Prostate gland (tissue), 2 donors: ENCODE data around the gene DCD. TPM values are rescaled to one million over a fixed set of nuclear protein-coding genes. Genes with fewer than 3 reads are reported as not detected.
"Not testable (repeated sequence)": the region's sequence is repeated elsewhere in the genome, so short reads cannot be mapped to it uniquely, and the experiment has no call there.

ENCODE experiments used
- DNase-seq: peaks from one replicate; pipeline ENCODE4 v3.0.0-alpha.2; 2019; ENCODE audit warnings: low spot score
- H3K27ac ChIP-seq, 2 donors: fragments of 200-600 bp; sonication (generic); 2 replicates each; pipeline ENCODE4 v1.5.1; 2017 to 2019
- H3K27me3 ChIP-seq: fragments of 200-600 bp; sonication (generic); replicated peaks from 2 replicates; pipeline ENCODE4 v1.5.1; 2019; ENCODE audit not compliant: insufficient read depth
- H3K36me3 ChIP-seq, 2 donors: fragments of 200-600 bp; sonication (generic); 1 replicate in 1 of 2; 2 replicates in 1 of 2; pipeline versions ENCODE4 v1.5.1 to v1.8.1; 2017 to 2019
- H3K4me1 ChIP-seq: fragments of 200-600 bp; sonication (generic); replicated peaks from 2 replicates; pipeline ENCODE4 v1.5.1; 2019
- H3K4me3 ChIP-seq, 2 donors: fragments of 200-600 bp; sonication (generic); 2 replicates each; pipeline ENCODE4 v1.5.1; 2017 to 2019
- H3K9me3 ChIP-seq: fragments of 200-600 bp; sonication (generic); 2 replicates; pipeline ENCODE4 v1.5.1; 2017
- CTCF ChIP-seq, 4 experiments: fragments of 200-600 bp in 2 of 4; fragments of 450-650 bp in 2 of 4; sonication (generic) in 2 of 4; IDR thresholded peaks; 1 replicate in 3 of 4; 2 replicates in 1 of 4; pipeline ENCODE4 v1.5.1; 2016 to 2019; ENCODE audit warnings: antibody characterized with exemption in 4 of 4, mild to moderate bottlenecking in 2 of 4, moderate library complexity in 2 of 4
- POLR2A ChIP-seq: fragments of 450-650 bp; IDR thresholded peaks from one replicate; pipeline ENCODE4 v1.6.1; 2016; ENCODE audit warnings: antibody characterized with exemption, mild to moderate bottlenecking
- POLR2AphosphoS5 ChIP-seq: sonication (generic); formaldehyde crosslinking; IDR thresholded peaks from one replicate; pipeline ENCODE4 v1.6.1; 2017; ENCODE audit warnings: antibody characterized with exemption
- WGBS: methylation state at CpG from one replicate; pipeline ENCODE4 v1.1.5; 2018; 5-methylcytosine and 5-hydroxymethylcytosine counted together
- intact Hi-C: fragments of 100-400 bp; cut with DNase I; formaldehyde crosslinking; loops from one replicate; pipeline ENCODE4 v1.14.2; 2022
- total RNA-seq, 2 donors: library from RNA; depleted of rRNA; stranded (reverse); fragments of >200 nt; gene quantifications; one replicate each; pipeline ENCODE4 v1.1.0, GENCODE V29; 2016

Gene DCD
- total RNA-seq, 2 donors from 2014 or later, result 3.6 TPM; not detected in 1

- Histone ChIP-seq H3K9me3 (no peaks in the 10 kb centered on the region), H3K27ac (no peak overlapping the region), H3K4me3 (no peak overlapping the region), H3K27me3 (no peaks in the 10 kb centered on the region), H3K4me1 (no peaks in the 10 kb centered on the region), H3K36me3 (no peaks in the 10 kb centered on the region)
- no peak for DNase-seq
- TF ChIP-seq POLR2A (no peak), POLR2AphosphoS5 (no peak), CTCF (IDR thresholded peaks at IDR 0.05) (no peak)
- 64% methylated on average over 5 of the region's 5 CpGs for WGBS
- intact Hi-C loops, result no loop called here
These were observed 2.7 kb upstream of the DCD start for GRCh38 chr12:54650889-54651288.

GRCh38 chr12:54650409-54650808 is 2.2 kb upstream of the DCD start:
- Histone ChIP-seq H3K27ac (no peak overlapping the region), H3K36me3 (no peaks in the 10 kb centered on the region), H3K4me3 (no peak overlapping the region), H3K4me1 (no peaks in the 10 kb centered on the region), H3K9me3 (no peaks in the 10 kb centered on the region), H3K27me3 (no peaks in the 10 kb centered on the region)
- intact Hi-C loops, result no loop called here
- DNase-seq, result no peak
- 76% methylated on average over 4 of the region's 4 CpGs for WGBS
- no peak for TF ChIP-seq POLR2AphosphoS5
- no peak for TF ChIP-seq CTCF (IDR thresholded peaks at IDR 0.05)
- no peak for TF ChIP-seq POLR2A

- no peak for TF ChIP-seq POLR2A
- no peak for TF ChIP-seq CTCF (IDR thresholded peaks at IDR 0.05)
- no peak for TF ChIP-seq POLR2AphosphoS5
- no peaks in the 10 kb centered on the region for H3K9me3 ChIP-seq
- no peak overlapping the region for H3K27ac ChIP-seq
- no peaks in the 10 kb centered on the region for H3K27me3 ChIP-seq
- H3K4me3 ChIP-seq, result no peak overlapping the region
- no peaks in the 10 kb centered on the region for H3K4me1 ChIP-seq
- intact Hi-C loops, result no loop called here
- H3K36me3 ChIP-seq, result no peaks in the 10 kb centered on the region
- WGBS, result 82% methylated on average over 1 of the region's 1 CpG
- no peak for DNase-seq
These were observed 1.7 kb upstream of the DCD start for GRCh38 chr12:54649825-54650224.

- DNase-seq, result no peak
- H3K4me3 ChIP-seq, result no peak overlapping the region
- no peaks in the 10 kb centered on the region for H3K36me3 ChIP-seq
- intact Hi-C loops, result no loop called here
- TF ChIP-seq POLR2A (no peak), CTCF (IDR thresholded peaks at IDR 0.05) (no peak), POLR2AphosphoS5 (no peak)
- H3K27me3 ChIP-seq, result no peaks in the 10 kb centered on the region
- H3K27ac ChIP-seq, result no peak overlapping the region
- 77% methylated on average over 1 of the region's 1 CpG for WGBS
- H3K9me3 ChIP-seq, result no peaks in the 10 kb centered on the region
- H3K4me1 ChIP-seq, result no peaks in the 10 kb centered on the region
These were observed 6.6 kb downstream of the DCD start for GRCh38 chr12:54641554-54641953.

GRCh38 chr12:54641089-54641488 is 7.1 kb downstream of the DCD start:
- WGBS, result 71% methylated on average over 4 of the region's 4 CpGs
- Histone ChIP-seq H3K27ac (no peak overlapping the region), H3K27me3 (no peaks in the 10 kb centered on the region), H3K36me3 (no peaks in the 10 kb centered on the region), H3K4me1 (no peaks in the 10 kb centered on the region), H3K9me3 (no peaks in the 10 kb centered on the region), H3K4me3 (no peak overlapping the region)
- TF ChIP-seq POLR2A, result no peak
- no peak for TF ChIP-seq POLR2AphosphoS5
- TF ChIP-seq CTCF (IDR thresholded peaks at IDR 0.05), result no peak
- intact Hi-C loops, result no loop called here
- no peak for DNase-seq

GRCh38 chr12:54639112-54639511 is 9.1 kb downstream of the DCD start:
- H3K27ac ChIP-seq, H3K36me3 ChIP-seq, DNase-seq, H3K4me3 ChIP-seq, H3K9me3 ChIP-seq, intact Hi-C loops, H3K4me1 ChIP-seq, H3K27me3 ChIP-seq: not testable (repeated sequence)
- WGBS, result 92% methylated on average over 2 of the region's 2 CpGs
